ENCODE measurements around the gene PRKCA. TPM values are rescaled to one million over a fixed set of nuclear protein-coding genes. Genes with fewer than 3 reads are reported as not detected.

Gene PRKCA
- total RNA-seq, 1 experiment from 2014 or later: 20.7 TPM

- CTCF ChIA-PET: no interaction called here
- Mint-ChIP-seq H3K4me1 (ENCODE audit: insufficient read depth, unreplicated experiment) (no peaks in the 10 kb centered on the region), H3K27ac (ENCODE audit: low read depth, unreplicated experiment) (no peak overlapping the region), H3K4me3 (ENCODE audit: unreplicated experiment) (no peak overlapping the region), H3K36me3 (ENCODE audit: insufficient read depth, unreplicated experiment) (no peaks in the 10 kb centered on the region), H3K27me3 (ENCODE audit: insufficient read depth, unreplicated experiment) (peaks cover 23% of the 10 kb centered on the region), H3K9me3 (ENCODE audit: unreplicated experiment) (no peaks in the 10 kb centered on the region)
- intact Hi-C loops (cut with micrococcal nuclease): no loop called here
- no TSS peak for BruUV-seq (replicated peaks)
- no peak for DNase-seq (ENCODE audit: unreplicated experiment)
- POLR2A ChIA-PET: no interaction called here
- TF ChIP-seq, protein P1, sequence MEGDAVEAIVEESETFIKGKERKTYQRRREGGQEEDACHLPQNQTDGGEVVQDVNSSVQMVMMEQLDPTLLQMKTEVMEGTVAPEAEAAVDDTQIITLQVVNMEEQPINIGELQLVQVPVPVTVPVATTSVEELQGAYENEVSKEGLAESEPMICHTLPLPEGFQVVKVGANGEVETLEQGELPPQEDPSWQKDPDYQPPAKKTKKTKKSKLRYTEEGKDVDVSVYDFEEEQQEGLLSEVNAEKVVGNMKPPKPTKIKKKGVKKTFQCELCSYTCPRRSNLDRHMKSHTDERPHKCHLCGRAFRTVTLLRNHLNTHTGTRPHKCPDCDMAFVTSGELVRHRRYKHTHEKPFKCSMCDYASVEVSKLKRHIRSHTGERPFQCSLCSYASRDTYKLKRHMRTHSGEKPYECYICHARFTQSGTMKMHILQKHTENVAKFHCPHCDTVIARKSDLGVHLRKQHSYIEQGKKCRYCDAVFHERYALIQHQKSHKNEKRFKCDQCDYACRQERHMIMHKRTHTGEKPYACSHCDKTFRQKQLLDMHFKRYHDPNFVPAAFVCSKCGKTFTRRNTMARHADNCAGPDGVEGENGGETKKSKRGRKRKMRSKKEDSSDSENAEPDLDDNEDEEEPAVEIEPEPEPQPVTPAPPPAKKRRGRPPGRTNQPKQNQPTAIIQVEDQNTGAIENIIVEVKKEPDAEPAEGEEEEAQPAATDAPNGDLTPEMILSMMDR (IDR thresholded peaks at IDR 0.05; ENCODE audit: unreplicated experiment): no peak
These were observed 508.7 kb downstream of the PRKCA start for GRCh38 chr17:66810951-66811682.

DNA sequence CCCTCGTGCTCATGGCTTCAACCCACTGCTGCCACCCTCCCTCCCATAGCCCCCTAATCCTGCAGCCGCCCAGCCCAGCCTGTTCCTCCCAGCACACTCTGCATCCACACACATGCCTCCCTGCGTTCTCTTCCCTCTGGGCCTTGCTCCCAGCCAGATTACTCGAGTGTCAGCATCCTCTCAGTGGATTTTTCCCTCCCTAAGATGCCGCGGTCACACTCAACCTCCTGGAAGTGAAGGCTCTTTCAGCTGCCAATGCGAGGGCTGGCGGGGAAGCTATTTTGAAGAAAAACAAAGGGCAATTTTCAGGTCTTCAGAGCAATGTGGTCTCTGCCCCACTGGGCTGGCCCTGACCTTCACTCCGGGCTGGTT is 509.3 kb downstream of the PRKCA start:
- no TSS peak for BruUV-seq (replicated peaks)
- POLR2A ChIA-PET: no interaction called here
- TF ChIP-seq, protein P1 (IDR thresholded peaks at IDR 0.05; ENCODE audit: unreplicated experiment): no peak
- intact Hi-C loops (cut with micrococcal nuclease): no loop called here
- CTCF ChIA-PET: no interaction called here
- Mint-ChIP-seq H3K4me1 (ENCODE audit: insufficient read depth, unreplicated experiment) (no peaks in the 10 kb centered on the region), H3K27ac (ENCODE audit: low read depth, unreplicated experiment) (no peak overlapping the region), H3K36me3 (ENCODE audit: insufficient read depth, unreplicated experiment) (no peaks in the 10 kb centered on the region), H3K4me3 (ENCODE audit: unreplicated experiment) (no peak overlapping the region), H3K27me3 (ENCODE audit: insufficient read depth, unreplicated experiment) (peaks cover 23% of the 10 kb centered on the region), H3K9me3 (ENCODE audit: unreplicated experiment) (no peaks in the 10 kb centered on the region)
- DNase-seq (ENCODE audit: unreplicated experiment): no peak

DNA sequence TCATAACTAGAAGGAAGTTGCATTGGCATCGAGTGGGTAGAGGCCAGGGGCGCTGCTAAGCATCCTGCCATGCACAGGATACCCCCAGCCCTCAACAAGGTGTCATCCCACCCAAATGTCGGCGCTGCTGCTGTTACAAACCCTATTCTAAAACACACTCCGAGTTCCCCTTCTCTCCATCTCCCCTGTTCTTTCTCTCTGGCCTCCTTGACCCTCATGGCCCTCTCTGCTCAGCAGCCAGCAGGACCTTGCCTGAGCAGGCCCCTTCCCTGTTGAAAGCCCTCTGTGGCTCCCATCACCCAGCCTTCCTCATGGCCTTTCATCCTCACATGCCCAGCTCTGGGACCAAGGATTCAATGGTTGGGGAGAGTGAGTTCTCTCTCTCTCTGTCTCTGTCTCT is 510.2 kb downstream of the PRKCA start:
- Mint-ChIP-seq H3K4me1 (ENCODE audit: insufficient read depth, unreplicated experiment) (no peaks in the 10 kb centered on the region), H3K36me3 (ENCODE audit: insufficient read depth, unreplicated experiment) (no peaks in the 10 kb centered on the region), H3K4me3 (ENCODE audit: unreplicated experiment) (no peak overlapping the region), H3K27ac (ENCODE audit: low read depth, unreplicated experiment) (no peak overlapping the region), H3K27me3 (ENCODE audit: insufficient read depth, unreplicated experiment) (peaks cover 23% of the 10 kb centered on the region), H3K9me3 (ENCODE audit: unreplicated experiment) (no peaks in the 10 kb centered on the region)
- DNase-seq (ENCODE audit: unreplicated experiment): no peak
- CTCF ChIA-PET: no interaction called here
- TF ChIP-seq, protein P1 (IDR thresholded peaks at IDR 0.05; ENCODE audit: unreplicated experiment): no peak
- no TSS peak for BruUV-seq (replicated peaks)
- POLR2A ChIA-PET: no interaction called here
- intact Hi-C loops (cut with micrococcal nuclease): no loop called here

- Mint-ChIP-seq H3K36me3 (ENCODE audit: insufficient read depth, unreplicated experiment) (no peaks in the 10 kb centered on the region), H3K9me3 (ENCODE audit: unreplicated experiment) (no peaks in the 10 kb centered on the region), H3K4me3 (ENCODE audit: unreplicated experiment) (no peak overlapping the region), H3K27ac (ENCODE audit: low read depth, unreplicated experiment) (no peak overlapping the region), H3K27me3 (ENCODE audit: insufficient read depth, unreplicated experiment) (peaks cover 23% of the 10 kb centered on the region), H3K4me1 (ENCODE audit: insufficient read depth, unreplicated experiment) (no peaks in the 10 kb centered on the region)
- CTCF ChIA-PET: no interaction called here
- intact Hi-C loops (cut with micrococcal nuclease): no loop called here
- TF ChIP-seq, protein P1 (IDR thresholded peaks at IDR 0.05; ENCODE audit: unreplicated experiment): no peak
- POLR2A ChIA-PET: no interaction called here
- DNase-seq (ENCODE audit: unreplicated experiment): no peak
- BruUV-seq (replicated peaks): no TSS peak
These were observed 510.9 kb downstream of the PRKCA start for GRCh38 chr17:66813296-66813695.

Measured in MCF 10A (cell line).